ENCODE data around the gene MAL.

DNA sequence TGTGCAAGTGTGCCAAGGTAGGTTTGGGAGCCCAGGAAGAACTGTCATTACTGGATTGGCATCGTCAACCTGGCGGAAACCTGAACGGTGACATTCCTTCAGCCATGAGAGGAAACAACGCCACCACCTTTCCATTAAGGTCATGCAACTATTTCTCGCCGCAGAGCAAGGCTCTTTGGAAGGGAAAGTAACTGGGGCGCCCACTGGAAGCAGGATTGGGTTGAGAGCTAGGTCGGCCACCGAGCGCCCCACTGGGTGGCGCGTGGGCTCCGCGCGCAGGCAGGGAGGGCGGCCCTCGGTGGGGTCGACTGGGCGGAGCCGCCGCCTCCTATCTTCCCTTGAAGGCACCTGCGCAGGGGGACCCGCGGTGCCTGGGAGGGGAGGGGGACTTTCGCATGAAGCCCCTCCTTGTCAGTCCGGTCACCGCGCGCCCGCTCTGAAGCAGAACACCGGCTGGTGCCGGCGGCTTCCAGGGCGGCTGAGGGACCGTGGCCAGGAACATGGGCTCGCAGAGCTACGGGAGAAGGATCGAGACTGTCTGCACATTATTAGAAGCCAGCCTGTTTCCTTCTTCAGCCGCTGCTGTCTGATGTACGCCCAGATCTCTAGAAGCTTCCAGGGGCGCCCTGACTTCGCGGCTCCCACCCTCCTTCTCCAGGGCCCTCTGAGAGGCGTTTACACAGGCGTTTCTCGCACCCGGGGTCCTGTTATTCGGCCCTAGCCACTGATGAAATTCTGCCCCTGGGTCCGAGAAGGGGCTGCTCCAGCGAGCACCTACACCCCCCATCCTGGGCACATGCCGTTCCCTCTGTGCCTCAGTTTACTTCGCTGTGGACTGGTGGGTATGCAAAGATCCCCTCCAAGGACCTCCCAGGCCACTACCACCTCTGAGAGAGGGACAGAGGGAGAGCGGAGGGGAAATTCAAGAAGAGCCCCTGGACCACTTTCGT, 27.3 kb upstream of the MAL start:
- TF ChIP-seq, protein P1, sequence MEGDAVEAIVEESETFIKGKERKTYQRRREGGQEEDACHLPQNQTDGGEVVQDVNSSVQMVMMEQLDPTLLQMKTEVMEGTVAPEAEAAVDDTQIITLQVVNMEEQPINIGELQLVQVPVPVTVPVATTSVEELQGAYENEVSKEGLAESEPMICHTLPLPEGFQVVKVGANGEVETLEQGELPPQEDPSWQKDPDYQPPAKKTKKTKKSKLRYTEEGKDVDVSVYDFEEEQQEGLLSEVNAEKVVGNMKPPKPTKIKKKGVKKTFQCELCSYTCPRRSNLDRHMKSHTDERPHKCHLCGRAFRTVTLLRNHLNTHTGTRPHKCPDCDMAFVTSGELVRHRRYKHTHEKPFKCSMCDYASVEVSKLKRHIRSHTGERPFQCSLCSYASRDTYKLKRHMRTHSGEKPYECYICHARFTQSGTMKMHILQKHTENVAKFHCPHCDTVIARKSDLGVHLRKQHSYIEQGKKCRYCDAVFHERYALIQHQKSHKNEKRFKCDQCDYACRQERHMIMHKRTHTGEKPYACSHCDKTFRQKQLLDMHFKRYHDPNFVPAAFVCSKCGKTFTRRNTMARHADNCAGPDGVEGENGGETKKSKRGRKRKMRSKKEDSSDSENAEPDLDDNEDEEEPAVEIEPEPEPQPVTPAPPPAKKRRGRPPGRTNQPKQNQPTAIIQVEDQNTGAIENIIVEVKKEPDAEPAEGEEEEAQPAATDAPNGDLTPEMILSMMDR (IDR thresholded peaks at IDR 0.05), result no peak
- TF ChIP-seq POLR2A (IDR thresholded peaks at IDR 0.05), result no peak

Measured in heart left ventricle (tissue), 13 donors.